Endothelial cell of umbilical vein (primary cell): ENCODE measurements around the gene ITPRIPL2. TPM values are rescaled to one million over a fixed set of nuclear protein-coding genes. Genes with fewer than 3 reads are reported as not detected.

Source experiments
- BruUV-seq: library from RNA; stranded (reverse); fragments of 400-500 nt; replicated peaks from 2 replicates; lab custom pipeline; 2021; lab: Mats Ljungman, UMichigan
- CTCF ChIA-PET: fragments of 300-600, 350-600 bp; sonication (Branson Sonifier 250); formaldehyde crosslinking; loops from one replicate; lab custom pipeline; 2021; ENCODE audit warnings: antibody characterized with exemption, inconsistent platforms; lab: Charles Lee
- POLR2A ChIA-PET: fragments of 300-600, 350-600 bp; sonication (Branson Sonifier 250); formaldehyde crosslinking; loops from one replicate; lab custom pipeline; 2021; ENCODE audit warnings: antibody characterized with exemption, inconsistent platforms; lab: Charles Lee
- DNase-seq: peaks from one replicate; pipeline ENCODE4 v3.0.0-alpha.2; 2011; ENCODE audit warnings: low read depth, low spot score
- FAIRE-seq: peaks from 2 replicates; lab custom pipeline; 2011; peaks lifted over from hg19 to GRCh38; lab: Jason Lieb, UNC
- H2AFZ ChIP-seq: 2 replicates; pipeline ENCODE4 v1.6.0; 2012; ENCODE audit warnings: low read depth, low read length, control low read depth, inconsistent platforms
- H3K27ac ChIP-seq: 2 replicates; pipeline ENCODE4 v1.5.1; 2011; ENCODE audit warnings: low read depth, mild to moderate bottlenecking, control low read depth, low read length, moderate library complexity; ENCODE audit not compliant: insufficient read depth
- H3K27me3 ChIP-seq, 2 experiments: 2 replicates each; pipeline versions ENCODE4 v1.6.0 to v1.6.1; 2011; ENCODE audit warnings: low read length in 2 of 2, mixed read lengths in 1 of 2; ENCODE audit not compliant: control insufficient read depth in 2 of 2, insufficient read depth in 2 of 2
- H3K36me3 ChIP-seq, 2 experiments: 2 replicates in 1 of 2; 3 replicates in 1 of 2; pipeline ENCODE4 v1.5.1; 2011; ENCODE audit warnings: low read length in 2 of 2, mild to moderate bottlenecking in 1 of 2, moderate library complexity in 1 of 2; ENCODE audit not compliant: control insufficient read depth in 2 of 2, insufficient read depth in 2 of 2; ENCODE audit errors: extremely low read depth in 1 of 2
- H3K4me1 ChIP-seq: 3 replicates; pipeline ENCODE4 v1.5.1; 2011; ENCODE audit warnings: mild to moderate bottlenecking, low read length; ENCODE audit not compliant: control insufficient read depth, insufficient read depth; ENCODE audit errors: extremely low read depth
- H3K4me2 ChIP-seq: 2 replicates; pipeline ENCODE4 v1.6.1; 2011; ENCODE audit warnings: low read length, control low read depth, mixed read lengths; ENCODE audit not compliant: insufficient read depth
- H3K4me3 ChIP-seq, 3 experiments: fragments of 200-600 bp in 1 of 3; sonication (generic), shearing (Covaris generic) in 1 of 3; replicated peaks in 1 of 3; 2 replicates each; pipeline ENCODE4 v1.5.1; 2011 to 2016; ENCODE audit warnings: control low read depth in 3 of 3, low read length in 3 of 3, mild to moderate bottlenecking in 2 of 3, inconsistent platforms in 1 of 3, low read depth in 1 of 3, moderate library complexity in 1 of 3; ENCODE audit not compliant: insufficient read depth in 1 of 3
- H3K79me2 ChIP-seq: 2 replicates; pipeline ENCODE4 v1.6.0; 2012; ENCODE audit warnings: low read length, inconsistent platforms; ENCODE audit not compliant: control insufficient read depth, insufficient read depth
- H3K9ac ChIP-seq: replicated peaks from 2 replicates; pipeline ENCODE3; 2011; ENCODE audit warnings: low read length, control low read depth; ENCODE audit not compliant: insufficient read depth; ENCODE audit errors: extremely low read depth
- H3K9me1 ChIP-seq: replicated peaks from 3 replicates; pipeline ENCODE4 v1.6.0; 2011; ENCODE audit warnings: mild to moderate bottlenecking, low read length; ENCODE audit not compliant: control insufficient read depth, insufficient read depth; ENCODE audit errors: extremely low read depth
- H3K9me3 ChIP-seq: replicated peaks from 2 replicates; pipeline ENCODE4 v1.5.1; 2012; ENCODE audit warnings: low read length, inconsistent platforms; ENCODE audit not compliant: control insufficient read depth, insufficient read depth
- H4K20me1 ChIP-seq: replicated peaks from 2 replicates; pipeline ENCODE3; 2011; ENCODE audit warnings: mild to moderate bottlenecking, low read length; ENCODE audit not compliant: control insufficient read depth, insufficient read depth; ENCODE audit errors: extremely low read depth
- EZH2 ChIP-seq: IDR thresholded peaks from 2 replicates; pipeline ENCODE4 v1.6.1; 2012; ENCODE audit warnings: borderline replicate concordance, low read depth, mild to moderate bottlenecking, moderate library complexity, low read length, inconsistent platforms; ENCODE audit not compliant: severe bottlenecking
- FOS ChIP-seq: IDR thresholded peaks from 2 replicates; pipeline ENCODE4 v1.6.1; 2011; ENCODE audit warnings: mild to moderate bottlenecking, low read length, moderate library complexity, borderline replicate concordance; ENCODE audit not compliant: insufficient read depth
- GATA2 ChIP-seq: IDR thresholded peaks from 2 replicates; pipeline ENCODE4 v1.7.0; 2011; ENCODE audit warnings: low read depth, mild to moderate bottlenecking, moderate library complexity, mixed read lengths, low read length; ENCODE audit not compliant: insufficient read length, insufficient read depth
- JUN ChIP-seq: IDR thresholded peaks from 2 replicates; pipeline ENCODE4 v1.6.1; 2011; ENCODE audit warnings: borderline replicate concordance, low read depth; ENCODE audit not compliant: insufficient read length, insufficient read depth
- MYC ChIP-seq: IDR thresholded peaks from one replicate; pipeline ENCODE4 v1.6.1; 2011; ENCODE audit warnings: mild to moderate bottlenecking, low read depth, low read length
- POLR2A ChIP-seq: IDR thresholded peaks from 2 replicates; pipeline ENCODE4 v1.6.1; 2012; ENCODE audit warnings: low read depth, mild to moderate bottlenecking, control low read depth, low read length
- POLR2AphosphoS5 ChIP-seq: IDR thresholded peaks from 2 replicates; pipeline ENCODE4 v1.6.1; 2012; ENCODE audit warnings: low read depth, mild to moderate bottlenecking, control low read depth, low read length, moderate library complexity; ENCODE audit not compliant: insufficient read depth
- dilution Hi-C: fragments of 300-500 bp; cut with MboI; formaldehyde crosslinking; loops from one replicate; pipeline ENCODE4 v1.15.0; 2019; ENCODE audit warnings: low sequenced_read_pairs; ENCODE audit not compliant: extremely low pct_ligation_motif_present
- intact Hi-C: fragments of 100-400 bp; cut with micrococcal nuclease; formaldehyde crosslinking; loops from one replicate; pipeline ENCODE4 v1.10.0; 2022
- polyA plus RNA-seq, 4 experiments: library from polyadenylated mRNA; depleted of rRNA in 3 of 4; stranded (reverse) in 3 of 4; unstranded in 1 of 4; fragments of >200 nt; gene quantifications; 2 replicates each; pipeline versions ENCODE4 v1.2.1 to v1.2.3, GENCODE V29; 2011 to 2012; ENCODE audit warnings: missing spikeins in 1 of 4
- total RNA-seq: library from RNA; stranded (reverse); gene quantifications from 2 replicates; pipeline ENCODE4 v1.2.3, GENCODE V29; 2021
- TF ChIP-seq, protein P1 (sequence below), 2 donors: IDR thresholded peaks; 1 replicate in 1 of 2; 2 replicates in 1 of 2; pipeline ENCODE4 v1.5.1; 2011; ENCODE audit warnings: low read length in 2 of 2, mild to moderate bottlenecking in 2 of 2, moderate library complexity in 2 of 2, control low read depth in 1 of 2, inconsistent platforms in 1 of 2, low read depth in 1 of 2; ENCODE audit not compliant: insufficient read depth in 1 of 2; ENCODE audit errors: extremely low read depth in 1 of 2
- TF ChIP-seq, protein P2 (sequence below): IDR thresholded peaks from 2 replicates; pipeline ENCODE4 v1.6.1; 2011; ENCODE audit not compliant: insufficient read depth, insufficient read length

ITPRIPL2 gene
- total and polyA plus RNA-seq, 2 donors (not counting 3 experiments of a cell fraction or from before 2014, with no cell fraction given), result 10.9 to 40.8 TPM

DNA sequence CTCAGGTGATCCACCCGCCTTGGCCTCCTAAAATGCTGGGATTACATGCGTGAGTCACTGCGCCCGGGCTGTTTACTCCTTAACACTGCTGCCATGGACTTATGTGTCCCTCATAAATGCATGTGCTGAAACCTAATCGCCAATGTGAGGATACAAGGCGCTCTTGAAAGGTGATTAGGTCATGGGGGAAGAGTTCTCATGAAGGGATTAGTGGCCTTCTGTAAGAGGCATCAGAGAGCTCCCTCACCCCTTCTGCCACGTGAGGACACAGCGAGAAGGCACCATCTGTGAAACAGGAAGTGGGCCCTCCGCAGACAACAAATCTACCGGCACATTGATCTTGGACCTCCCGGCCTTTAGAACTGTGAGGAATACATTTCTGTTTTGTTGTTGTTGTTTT is 19.1 kb downstream of the ITPRIPL2 start:
- no peak overlapping the region for H2AFZ ChIP-seq
- H3K4me1 ChIP-seq, result peaks cover 22% of the 10 kb centered on the region
- H4K20me1 ChIP-seq, result no peaks in the 10 kb centered on the region
- no peaks in the 10 kb centered on the region for H3K27me3 ChIP-seq
- ChIA-PET POLR2A (interaction anchor here (0.6 kb wide), 1 partner anchor 14 kb away, joined by 5 read pairs; no protein-coding TSS in a partner anchor), CTCF (interaction anchor here (1.6 to 2.5 kb wide), 3 partner anchors 19 to 47 kb away, joined by 5 to 17 read pairs (median 9); partner anchors contain the start of gene ITPRIPL2)
- dilution Hi-C loops, result no loop called here
- no peak for TF ChIP-seq GATA2
- TF ChIP-seq, protein P1, sequence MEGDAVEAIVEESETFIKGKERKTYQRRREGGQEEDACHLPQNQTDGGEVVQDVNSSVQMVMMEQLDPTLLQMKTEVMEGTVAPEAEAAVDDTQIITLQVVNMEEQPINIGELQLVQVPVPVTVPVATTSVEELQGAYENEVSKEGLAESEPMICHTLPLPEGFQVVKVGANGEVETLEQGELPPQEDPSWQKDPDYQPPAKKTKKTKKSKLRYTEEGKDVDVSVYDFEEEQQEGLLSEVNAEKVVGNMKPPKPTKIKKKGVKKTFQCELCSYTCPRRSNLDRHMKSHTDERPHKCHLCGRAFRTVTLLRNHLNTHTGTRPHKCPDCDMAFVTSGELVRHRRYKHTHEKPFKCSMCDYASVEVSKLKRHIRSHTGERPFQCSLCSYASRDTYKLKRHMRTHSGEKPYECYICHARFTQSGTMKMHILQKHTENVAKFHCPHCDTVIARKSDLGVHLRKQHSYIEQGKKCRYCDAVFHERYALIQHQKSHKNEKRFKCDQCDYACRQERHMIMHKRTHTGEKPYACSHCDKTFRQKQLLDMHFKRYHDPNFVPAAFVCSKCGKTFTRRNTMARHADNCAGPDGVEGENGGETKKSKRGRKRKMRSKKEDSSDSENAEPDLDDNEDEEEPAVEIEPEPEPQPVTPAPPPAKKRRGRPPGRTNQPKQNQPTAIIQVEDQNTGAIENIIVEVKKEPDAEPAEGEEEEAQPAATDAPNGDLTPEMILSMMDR (IDR thresholded peaks at IDR 0.05; ENCODE audit: extremely low read depth in 1 of 2, insufficient read depth in 1 of 2, low read depth in 1 of 2, low read length in 2 of 2), result no peak
- no peak for TF ChIP-seq POLR2A
- no peak for TF ChIP-seq JUN
- no peak for TF ChIP-seq POLR2AphosphoS5
- no peak for TF ChIP-seq EZH2
- TF ChIP-seq FOS, result no peak
- TF ChIP-seq, protein P2, sequence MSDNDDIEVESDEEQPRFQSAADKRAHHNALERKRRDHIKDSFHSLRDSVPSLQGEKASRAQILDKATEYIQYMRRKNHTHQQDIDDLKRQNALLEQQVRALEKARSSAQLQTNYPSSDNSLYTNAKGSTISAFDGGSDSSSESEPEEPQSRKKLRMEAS, result no peak
- TF ChIP-seq MYC, result no peak
- intact Hi-C loops, result loop anchor here (5.0 kb wide), 1 partner anchor 34 kb away; the partner anchor contains the start of gene SYT17
- H3K9ac ChIP-seq, result no peak overlapping the region
- DNase-seq (no peak), FAIRE-seq (no peak)
- H3K4me3 ChIP-seq, result no peak overlapping the region
- no peaks in the 10 kb centered on the region for H3K9me1 ChIP-seq
- no peaks in the 10 kb centered on the region for H3K9me3 ChIP-seq
- H3K36me3 ChIP-seq, result no peaks in the 10 kb centered on the region
- H3K27ac ChIP-seq, result no peak overlapping the region
- BruUV-seq, result no TSS peak
- no peak overlapping the region for H3K4me2 ChIP-seq
- H3K79me2 ChIP-seq, result no peaks in the 10 kb centered on the region
